NCI-H2107 (cell line): ENCODE measurements around the gene CCNJL.
"Not testable (repeated sequence)": the region's sequence is repeated elsewhere in the genome, so short reads cannot be mapped to it uniquely, and the experiment has no call there.

Experiments used
- DNase-seq: peaks from one replicate; lab custom pipeline; 2025; lab: John Stamatoyannopoulos, UW

CCNJL gene

GRCh38 chr5:160312134-160312959, at the start of gene CCNJL:
Gene CCNJL (minus strand): TSS chr5:160312564. CDS start chr5:160311923, 641 bp downstream.
- no peak for DNase-seq

GRCh38 chr5:160361624-160362228, 49.4 kb upstream of the CCNJL start:
- DNase-seq = no peak

- no peak for DNase-seq
These were observed 47.9 kb upstream of the CCNJL start for GRCh38 chr5:160360310-160360709.

- no peak for DNase-seq
These were observed 47.5 kb upstream of the CCNJL start for GRCh38 chr5:160359816-160360215.

GRCh38 chr5:160359242-160359641, 46.9 kb upstream of the CCNJL start:
- DNase-seq = no peak

GRCh38 chr5:160357861-160358411, 45.6 kb upstream of the CCNJL start:
- no peak for DNase-seq

- no peak for DNase-seq
These were observed 45.0 kb upstream of the CCNJL start for GRCh38 chr5:160357394-160357793.

- no peak for DNase-seq
These were observed 44.4 kb upstream of the CCNJL start for GRCh38 chr5:160356550-160357347.

GRCh38 chr5:160354666-160355065, 42.3 kb upstream of the CCNJL start:
- no peak for DNase-seq

- no peak for DNase-seq
These were observed 41.0 kb upstream of the CCNJL start for GRCh38 chr5:160353379-160353778.

GRCh38 chr5:160352308-160352707, 39.9 kb upstream of the CCNJL start:
- DNase-seq = no peak

- no peak for DNase-seq
These were observed 37.6 kb upstream of the CCNJL start for GRCh38 chr5:160349935-160350303.

- no peak for DNase-seq
These were observed 37.0 kb upstream of the CCNJL start for GRCh38 chr5:160349249-160349934.

- no peak for DNase-seq
These were observed 35.7 kb upstream of the CCNJL start for GRCh38 chr5:160348080-160348479.

GRCh38 chr5:160347448-160347847, 35.1 kb upstream of the CCNJL start:
- DNase-seq = no peak

GRCh38 chr5:160342413-160342941, 30.1 kb upstream of the CCNJL start:
- DNase-seq = no peak

GRCh38 chr5:160341309-160341870, 29.0 kb upstream of the CCNJL start:
- no peak for DNase-seq

- DNase-seq = not testable (repeated sequence)
These were observed 28.1 kb upstream of the CCNJL start for GRCh38 chr5:160340513-160340912.

- DNase-seq = no peak
These were observed 27.2 kb upstream of the CCNJL start for GRCh38 chr5:160339406-160340130.

GRCh38 chr5:160334716-160335115, 22.4 kb upstream of the CCNJL start:
- DNase-seq = not testable (repeated sequence)

- DNase-seq = no peak
These were observed 21.4 kb upstream of the CCNJL start for GRCh38 chr5:160333721-160334120.
